HG02678 (cell line): ENCODE data around the gene CILP2.
A peak's percentile ranks its signal among the peaks of the same experiment; 100 is the strongest.

ENCODE experiments used
- ATAC-seq: cut with Tn5 transposase; IDR thresholded peaks from one replicate; pipeline ENCODE4 v1.9.1; 2021; ENCODE audit warnings: mild to moderate bottlenecking, moderate library complexity; ENCODE audit not compliant: unreplicated experiment

Gene CILP2

DNA sequence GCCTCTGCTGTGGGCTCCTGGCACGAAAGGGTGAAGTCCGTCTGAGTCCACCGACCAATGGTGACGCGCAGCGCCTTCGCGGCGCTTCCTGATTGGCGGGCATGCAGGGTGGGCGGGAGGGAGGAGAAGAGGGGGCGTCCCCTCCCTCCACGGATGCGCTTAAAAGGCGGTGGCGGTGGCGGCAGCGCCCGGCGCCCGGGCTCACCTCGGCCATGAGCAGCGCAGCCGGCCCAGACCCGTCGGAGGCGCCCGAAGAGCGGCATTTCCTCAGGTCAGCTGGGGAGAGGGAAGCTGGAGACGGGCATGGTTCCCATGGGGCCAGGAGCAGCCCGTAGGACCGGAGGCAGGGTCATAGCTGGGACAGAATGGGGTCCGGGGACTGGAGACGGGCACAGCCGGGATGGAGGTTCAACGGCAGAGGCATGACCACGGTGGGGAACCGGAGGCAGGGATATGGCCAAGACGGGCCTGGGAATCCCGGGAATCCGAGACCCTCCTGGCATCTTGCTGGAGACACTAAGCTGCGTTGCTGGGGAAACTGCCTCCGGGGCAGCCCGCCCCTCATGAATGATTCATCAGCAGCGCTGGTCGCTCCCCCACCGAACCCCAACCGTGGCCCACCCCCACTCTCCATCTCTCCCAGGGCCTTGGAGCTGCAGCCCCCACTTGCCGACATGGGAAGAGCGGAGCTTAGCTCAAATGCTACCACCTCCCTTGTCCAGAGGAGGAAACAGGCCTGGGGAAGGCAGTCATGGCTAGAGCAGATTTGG lies 9.2 kb upstream of the CILP2 start, which contains the start of gene YJEFN3:
Gene YJEFN3, plus strand, starts transcription at position 191 of the 770 bp plus-strand sequence. Its CDS starts 22 bp downstream, at position 213.
- ATAC-seq, result no peak

DNA sequence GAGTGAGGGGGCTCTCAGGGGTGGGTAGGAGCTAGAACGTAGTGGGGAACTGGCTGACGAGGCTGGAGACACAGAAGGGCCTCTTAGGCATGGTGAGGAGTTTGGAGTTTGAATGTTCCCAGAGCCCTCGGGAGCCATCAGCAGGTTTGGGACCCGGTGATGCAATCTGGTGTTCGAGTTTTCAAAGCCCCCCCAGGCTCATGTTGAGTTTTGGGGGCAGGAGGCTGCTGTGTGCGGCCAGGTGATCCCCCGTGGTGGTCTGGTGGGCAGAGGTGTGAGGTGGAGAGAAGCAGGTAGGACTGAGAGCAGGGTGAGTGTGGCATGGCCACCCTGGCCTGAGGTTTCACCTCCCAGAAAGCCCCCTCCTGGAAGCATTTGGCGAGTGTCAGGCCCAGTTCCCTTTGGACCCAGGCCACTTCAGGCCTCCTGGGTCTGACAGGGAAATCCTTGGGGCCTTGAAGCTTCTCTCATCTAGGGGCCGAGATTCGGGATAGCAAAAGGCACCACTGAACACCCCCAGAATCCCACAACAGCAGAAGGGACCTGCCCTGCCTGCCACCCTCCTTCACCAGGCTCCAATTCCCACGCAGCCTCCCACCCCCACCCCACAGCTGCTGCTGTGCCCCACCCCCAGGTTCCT lies 8.2 kb upstream of the CILP2 start:
- no peak for ATAC-seq

DNA sequence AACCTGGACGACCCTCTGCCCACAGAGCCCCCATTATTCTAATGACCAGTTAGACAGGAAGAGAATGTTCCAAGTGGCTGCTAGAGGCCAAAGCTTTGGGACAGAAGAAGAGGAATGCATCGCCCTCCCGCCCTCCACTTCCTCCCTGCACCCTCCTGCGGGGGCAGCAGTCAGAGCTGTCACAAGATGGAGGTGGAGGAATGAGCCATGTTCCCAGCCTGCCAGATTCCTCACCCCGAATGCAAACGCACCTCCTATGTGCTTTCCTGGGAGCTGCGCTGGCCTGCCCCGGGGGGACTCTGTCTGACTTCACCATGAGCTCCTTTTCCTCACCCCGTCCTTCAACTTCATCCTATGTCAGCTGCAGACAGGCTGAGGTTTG lies 7.7 kb upstream of the CILP2 start:
- ATAC-seq, result no peak

DNA sequence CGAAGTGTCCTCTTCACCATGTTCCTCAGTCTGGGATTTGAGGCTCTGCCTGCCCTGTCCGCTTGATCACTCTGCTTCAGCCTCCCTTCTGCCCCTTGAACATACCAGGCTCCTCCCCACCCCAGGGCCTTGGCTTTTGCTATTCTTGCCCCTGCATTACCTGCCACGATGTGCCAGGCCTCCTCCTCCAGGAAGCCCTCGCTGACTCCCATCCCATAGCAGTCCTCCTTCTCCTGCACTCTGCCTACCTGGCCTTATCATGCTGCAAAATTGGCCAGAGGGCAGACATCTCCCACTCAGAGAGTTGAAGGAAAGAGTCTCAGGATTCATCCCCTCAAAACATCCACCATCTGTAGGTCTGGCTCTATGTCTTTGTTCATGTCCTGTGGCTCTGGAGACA lies 7.2 kb upstream of the CILP2 start:
- ATAC-seq, result no peak

DNA sequence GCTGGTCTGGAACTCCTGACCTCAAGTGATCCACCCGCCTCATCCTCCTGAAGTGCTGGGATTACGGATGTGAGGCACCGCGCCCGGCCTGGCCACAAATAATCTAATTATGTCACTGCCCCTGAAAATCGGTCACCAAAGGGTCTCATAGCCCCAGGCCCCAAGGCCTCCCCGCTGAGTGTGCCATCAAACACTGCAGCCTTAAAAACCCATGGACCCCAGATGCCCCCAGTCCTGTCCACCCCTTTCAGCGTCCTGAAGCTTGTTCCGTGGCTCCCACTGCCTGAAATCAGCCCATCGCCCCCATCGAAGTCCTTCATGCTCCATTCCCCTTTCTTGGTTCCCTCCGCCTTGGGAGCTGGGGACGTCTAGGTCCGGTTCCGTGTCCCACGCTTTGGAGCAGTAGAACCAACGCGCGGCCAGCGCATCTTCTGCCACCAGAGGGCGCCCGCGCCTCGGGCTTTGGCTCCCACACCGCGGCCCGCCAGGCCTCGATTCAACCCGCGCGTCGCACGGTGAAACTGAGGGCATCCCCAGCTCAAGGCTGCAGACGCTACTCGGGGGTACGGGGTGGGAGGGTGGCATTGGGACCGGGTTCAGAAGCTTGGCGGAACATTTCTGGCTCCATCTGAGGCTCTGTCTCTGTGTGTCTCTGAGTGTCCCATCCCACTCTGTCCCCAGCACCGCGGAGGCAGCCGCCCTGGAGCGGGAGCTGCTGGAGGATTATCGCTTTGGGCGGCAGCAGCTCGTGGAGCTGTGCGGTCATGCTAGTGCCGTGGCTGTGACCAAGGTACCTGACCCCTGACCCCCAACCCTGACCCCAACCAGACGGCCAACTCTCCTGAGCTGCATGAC lies 5.9 kb upstream of the CILP2 start:
- peak; percentile 47 for ATAC-seq

DNA sequence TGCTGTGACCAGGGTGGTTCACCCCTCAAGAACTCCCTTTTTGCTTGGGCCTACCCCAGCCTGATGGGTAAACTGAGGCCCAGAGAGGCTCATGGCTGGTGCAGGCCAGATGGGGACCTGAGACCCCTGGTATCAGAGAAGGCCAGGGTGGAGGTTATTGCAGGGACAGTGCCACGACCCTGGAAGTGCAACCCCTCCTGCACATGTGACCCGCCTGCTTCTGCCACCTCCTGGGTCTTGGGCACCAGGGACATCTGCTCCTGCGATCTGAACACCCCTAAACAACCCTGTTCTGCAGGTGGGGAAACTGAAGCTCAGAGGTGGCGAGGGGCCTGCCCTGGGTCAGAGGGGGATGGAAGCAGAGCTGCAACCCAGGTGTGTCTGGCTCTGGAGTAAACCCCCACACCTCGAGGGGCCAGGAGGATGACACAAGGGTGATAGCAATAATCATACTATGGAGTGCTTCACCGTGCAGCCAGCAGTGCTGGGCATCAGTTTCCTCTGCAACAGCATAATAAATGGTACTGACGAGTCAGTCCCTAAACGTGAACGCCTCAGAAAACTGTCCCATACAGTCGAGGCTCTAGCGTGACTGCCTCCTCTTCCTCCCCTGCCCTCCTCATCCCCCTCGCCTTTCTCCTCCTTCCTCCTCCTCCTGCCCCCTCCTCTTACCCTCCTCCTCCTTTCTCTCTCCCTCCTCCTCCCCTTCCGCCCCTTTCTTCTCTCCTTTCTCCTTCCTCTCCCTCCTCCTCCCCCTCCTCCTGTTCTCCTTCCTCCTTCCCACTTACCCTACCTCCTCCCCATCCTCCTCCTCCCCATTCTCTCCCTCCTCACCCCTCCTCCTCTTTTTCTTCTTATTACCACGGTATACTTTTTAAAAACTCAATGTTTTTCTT lies 5.0 kb upstream of the CILP2 start:
- no peak for ATAC-seq

DNA sequence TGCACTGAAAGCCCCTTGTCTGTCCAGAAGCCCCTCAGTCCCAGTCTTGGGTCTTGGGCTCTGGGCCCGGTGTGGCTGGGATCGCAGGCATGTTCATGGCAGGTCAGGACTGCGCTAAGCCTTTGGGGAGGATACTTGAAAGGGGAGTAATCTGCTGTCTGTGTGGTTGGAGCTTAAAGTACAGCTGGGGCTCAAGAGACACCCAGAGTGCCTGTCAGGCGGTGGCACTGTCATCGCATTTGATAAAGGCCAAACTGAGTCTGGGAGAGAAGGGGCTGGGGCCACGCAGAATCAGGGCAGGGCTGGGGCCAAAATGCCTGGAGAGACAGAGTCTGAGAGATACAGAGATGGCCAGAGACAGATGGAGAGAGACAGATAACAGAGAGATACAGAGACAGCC lies 4.2 kb upstream of the CILP2 start:
- no peak for ATAC-seq

DNA sequence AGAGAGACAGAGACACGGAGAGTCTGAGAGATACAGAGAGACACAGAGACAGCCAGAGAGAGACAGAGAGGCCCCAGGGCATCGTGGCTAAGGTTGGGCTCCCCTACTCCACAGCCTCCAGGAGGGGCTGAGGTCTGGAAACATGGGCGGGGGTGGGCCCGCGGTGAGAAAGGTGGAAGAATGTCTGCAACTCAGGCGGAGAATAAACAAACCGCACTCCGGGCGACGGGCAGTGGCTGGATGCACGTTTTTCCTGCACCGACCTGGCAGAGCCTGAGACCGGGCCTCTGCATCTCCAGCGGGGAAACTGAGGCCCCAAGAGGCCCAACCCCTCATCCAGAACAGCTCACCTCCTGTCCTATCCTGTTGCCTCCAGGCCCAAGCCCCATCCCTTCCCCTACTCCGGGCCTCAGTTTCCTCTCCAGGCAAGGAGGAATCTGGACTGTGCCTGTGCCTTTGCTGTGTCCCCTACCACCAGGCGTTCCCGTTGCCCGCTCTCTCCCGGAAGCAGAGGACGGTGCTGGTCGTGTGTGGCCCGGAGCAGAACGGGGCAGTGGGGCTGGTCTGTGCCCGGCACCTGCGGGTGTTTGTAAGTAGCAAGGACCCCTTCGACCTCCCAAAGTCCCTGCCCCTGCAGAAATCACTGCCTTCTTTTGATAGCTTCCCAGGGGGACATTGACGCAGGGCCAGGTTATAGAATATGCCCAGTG lies 3.4 kb upstream of the CILP2 start:
- no peak for ATAC-seq

DNA sequence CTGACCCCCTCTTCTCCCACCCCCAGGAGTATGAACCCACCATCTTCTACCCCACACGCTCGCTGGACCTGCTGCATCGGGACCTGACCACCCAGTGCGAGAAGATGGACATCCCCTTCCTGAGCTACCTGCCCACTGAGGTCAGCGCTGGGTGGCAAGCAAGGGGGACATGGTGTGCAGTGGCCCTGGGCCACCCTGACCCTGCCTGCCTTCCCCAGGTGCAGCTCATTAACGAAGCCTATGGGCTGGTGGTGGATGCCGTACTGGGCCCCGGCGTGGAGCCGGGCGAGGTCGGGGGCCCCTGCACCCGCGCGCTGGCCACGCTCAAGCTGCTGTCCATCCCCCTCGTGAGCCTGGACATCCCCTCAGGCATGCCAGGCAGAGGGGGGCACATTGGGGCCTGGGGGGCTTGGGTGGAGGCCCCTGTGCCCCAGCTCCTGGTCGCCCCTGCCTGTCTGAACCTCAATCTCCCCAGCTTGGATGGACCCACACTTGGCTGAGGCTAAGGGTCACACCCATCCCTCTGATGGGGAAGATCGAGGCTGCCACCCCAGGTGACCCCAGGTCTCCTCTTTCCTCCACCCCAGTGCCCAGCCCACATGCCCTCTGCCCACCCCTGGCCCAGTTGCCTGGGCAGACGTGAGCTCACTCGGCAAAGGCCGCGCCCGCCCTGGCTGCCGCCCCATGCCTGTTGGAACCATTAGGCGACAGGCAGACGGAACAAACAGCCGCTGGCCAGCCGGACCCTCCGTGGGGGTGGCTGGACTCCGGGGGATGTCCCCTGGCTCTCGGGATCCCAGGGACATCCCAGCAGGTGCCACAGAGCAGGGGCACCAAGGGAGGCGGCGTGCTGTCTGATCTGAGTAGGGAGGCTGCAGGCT lies 2.5 kb upstream of the CILP2 start:
- no peak for ATAC-seq

DNA sequence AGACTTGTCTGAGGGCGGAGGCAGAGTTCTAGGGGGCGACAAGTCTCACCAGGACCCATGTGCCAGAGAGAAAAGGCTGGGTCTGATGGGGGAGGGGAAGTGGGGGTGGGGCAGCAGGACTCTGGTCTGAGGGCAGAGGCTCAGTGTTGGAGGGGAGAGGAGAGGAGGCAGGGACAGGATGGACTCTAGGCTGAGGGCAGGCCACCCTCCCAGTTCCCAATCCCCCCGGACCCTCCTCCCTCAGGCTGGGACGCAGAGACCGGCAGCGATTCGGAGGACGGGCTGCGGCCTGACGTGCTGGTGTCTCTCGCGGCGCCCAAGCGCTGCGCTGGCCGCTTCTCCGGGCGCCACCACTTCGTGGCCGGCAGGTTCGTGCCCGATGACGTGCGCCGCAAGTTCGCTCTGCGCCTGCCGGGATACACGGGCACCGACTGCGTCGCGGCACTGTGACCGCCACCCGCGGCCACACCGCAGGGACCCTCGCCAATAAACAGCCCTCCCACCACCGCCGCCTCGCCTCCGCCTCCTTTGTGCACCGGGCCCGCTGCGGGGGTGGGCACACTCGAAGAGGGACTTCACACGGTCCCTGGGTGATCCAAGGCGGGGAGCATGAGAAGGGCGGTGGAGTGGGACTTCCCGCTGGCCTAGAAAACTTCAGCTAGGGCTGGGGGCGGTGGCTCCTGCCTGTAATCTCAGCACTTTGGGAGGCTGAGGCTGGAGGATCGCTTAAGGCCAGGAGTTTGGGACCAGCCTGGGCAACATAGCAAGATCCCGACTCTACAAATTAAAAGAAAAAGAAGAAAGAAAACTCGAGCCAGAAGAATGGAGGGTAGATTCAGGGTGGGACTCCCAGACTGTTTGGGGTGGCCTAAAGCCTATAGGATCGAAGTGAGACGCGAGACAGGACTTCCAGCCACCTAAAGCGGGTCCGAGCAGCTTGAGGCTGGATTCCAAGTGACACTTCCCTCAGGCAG lies 703 bp upstream of the CILP2 start:
- no peak for ATAC-seq

DNA sequence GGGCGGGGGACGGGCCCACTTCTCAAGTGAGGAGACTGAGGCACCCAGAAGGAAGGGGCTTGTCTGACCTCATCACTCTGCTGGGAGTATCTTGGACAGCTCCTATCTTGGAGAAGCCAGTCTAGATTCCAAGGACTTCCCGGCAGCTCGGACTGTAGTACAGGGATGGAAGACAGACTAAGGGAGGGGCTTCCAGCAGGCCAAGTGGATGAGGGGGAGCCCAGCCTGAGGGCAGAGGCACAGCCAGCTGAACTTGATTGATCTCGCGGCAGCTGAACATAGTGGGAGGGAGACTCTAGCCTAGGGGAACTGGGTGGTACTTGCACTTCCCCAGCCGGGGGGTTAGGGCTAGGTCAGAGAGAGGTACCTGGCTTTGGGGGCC lies 711 bp downstream of the CILP2 start:
- no peak for ATAC-seq

DNA sequence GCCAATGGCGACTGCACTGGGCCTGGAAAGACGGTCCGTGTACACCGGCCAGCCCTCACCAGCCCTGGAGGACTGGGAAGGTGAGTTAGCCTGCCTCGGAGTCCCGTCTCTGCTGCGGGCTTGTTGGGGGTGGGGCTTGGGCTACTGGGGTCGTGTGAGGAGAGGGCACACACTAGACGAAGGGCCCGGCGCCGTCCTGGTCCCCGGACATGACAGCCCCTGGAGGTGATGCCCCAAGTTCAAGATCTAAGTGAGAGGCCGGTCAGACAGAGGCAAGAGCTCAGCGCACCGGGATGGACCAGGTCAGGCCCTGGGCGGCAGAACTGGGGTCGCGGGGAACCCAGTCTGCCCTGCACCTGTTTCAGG lies 1.6 kb downstream of the CILP2 start:
- no peak for ATAC-seq

DNA sequence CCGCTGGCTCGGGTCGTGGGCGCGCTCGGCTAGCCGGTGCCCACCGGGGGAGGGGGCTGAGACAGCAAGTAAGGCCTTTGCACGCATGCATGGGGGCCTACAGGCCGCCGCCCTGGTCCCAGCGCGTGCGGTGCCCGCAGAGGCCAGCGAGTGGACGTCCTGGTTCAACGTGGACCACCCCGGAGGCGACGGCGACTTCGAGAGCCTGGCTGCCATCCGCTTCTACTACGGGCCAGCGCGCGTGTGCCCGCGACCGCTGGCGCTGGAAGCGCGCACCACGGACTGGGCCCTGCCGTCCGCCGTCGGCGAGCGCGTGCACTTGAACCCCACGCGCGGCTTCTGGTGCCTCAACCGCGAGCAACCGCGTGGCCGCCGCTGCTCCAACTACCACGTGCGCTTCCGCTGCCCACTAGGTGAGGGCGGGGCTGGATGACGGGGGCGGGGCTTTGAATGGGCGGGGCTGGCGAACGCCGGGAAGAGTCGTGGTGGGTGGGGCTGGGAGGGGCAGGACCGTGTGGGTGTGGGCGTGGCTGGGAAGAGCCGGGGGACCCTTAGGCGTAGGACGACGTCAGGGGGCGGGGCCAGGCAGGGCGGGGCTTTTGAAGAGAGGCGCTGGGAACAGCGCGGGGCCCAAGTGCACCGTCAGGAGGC lies 2.1 kb downstream of the CILP2 start:
- ATAC-seq, result no peak

DNA sequence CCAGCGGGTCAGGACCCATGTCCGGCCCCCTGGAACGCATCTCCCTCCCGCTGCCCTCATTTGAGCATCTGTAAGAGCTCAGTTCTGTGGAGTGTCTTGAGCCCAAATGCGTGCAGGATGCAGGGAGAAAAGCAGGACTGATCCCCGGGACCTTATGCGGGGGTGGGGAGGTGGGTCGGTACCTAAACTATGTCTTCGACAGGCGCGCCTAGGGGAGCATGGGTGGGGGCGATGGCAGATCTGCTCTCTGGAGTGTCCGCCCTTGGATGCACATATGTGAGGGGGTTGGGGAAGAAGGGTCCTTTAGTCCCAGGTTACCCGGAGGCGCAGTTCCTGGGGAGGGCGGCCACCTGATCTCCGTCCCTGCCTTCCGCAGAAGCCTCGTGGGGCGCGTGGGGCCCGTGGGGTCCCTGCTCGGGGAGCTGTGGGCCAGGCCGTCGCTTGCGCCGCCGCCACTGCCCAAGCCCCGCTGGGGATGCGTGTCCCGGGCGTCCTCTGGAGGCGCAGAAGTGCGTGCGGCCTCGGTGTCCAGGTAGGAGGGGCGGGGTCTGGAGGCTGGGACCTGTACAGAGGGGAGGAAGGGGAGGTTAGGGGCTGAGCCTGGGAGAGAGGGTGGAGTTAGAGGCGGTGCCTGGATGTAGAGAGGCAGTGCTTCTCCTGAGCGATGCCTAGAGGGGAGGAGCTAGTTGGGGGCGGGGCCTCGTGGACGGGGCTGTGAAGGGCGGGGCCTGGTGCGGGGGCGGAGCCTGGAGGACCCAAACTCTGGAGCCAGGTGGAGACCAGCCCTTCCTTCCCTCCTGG lies 2.9 kb downstream of the CILP2 start:
- no peak for ATAC-seq

DNA sequence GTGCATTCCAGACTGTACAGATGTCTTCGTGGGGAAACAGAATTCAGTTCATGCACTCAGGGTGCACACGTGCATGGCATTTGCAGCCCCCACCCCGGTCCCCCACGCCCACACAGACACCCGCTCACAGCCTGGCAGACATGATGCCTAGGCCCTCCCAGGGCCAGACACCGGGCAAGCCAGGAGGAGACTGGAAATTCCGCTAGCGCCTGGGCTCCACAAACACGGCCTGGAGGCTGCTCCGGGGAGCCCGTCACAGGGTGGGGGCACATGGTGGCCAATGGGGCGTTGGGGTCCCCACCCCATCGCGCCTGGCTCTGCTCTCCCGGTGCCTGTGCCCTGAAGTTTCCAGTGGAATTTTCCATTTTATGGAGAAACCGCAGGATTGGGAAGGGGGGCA lies 3.6 kb downstream of the CILP2 start:
- no peak for ATAC-seq

DNA sequence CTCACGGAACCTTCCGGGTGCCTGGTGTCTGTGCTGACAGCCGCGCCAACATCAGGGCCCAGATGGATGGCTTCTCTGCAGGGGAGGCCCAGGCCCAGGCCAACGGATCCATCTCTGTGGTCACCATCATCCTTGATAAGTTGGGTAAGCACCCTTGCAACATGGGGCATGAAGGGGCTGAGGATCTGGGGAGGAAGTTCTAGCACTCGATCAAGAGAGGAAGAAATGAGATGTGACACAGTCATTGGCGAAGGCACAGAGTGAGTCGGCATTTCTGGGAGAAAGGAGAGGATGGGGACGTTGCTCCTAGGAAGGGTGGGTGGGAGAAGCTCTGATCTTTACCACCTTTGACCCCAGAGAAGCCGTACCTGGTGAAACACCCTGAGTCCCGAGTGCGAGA lies 4.4 kb downstream of the CILP2 start:
- no peak for ATAC-seq

DNA sequence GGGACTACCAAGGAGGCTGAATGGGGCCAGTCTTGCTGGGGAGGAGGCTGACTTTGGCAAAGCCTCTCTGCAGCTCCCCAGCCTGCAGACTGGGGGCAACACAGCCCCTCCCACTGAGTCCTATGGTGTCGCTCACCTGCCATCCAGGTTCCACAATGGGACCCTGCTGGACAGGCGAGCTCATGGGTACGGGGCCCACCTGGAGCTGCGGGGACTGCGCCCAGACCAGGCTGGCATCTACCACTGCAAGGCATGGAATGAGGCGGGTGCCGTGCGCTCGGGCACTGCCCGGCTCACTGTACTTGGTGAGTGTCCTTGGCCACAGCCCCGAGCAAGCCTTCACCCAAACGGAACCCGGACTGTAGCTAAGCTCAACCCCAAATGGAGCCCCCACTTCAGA lies 5.0 kb downstream of the CILP2 start:
- no peak for ATAC-seq
